Activated naive CD8-positive, alpha-beta T cell treated with anti-CD3 and anti-CD28 coated beads for 36 hours (primary cell): ENCODE measurements around the gene HUWE1. TPM values are rescaled to one million over a fixed set of nuclear protein-coding genes. Genes with fewer than 3 reads are reported as not detected.
A peak's percentile ranks its signal among the peaks of the same experiment; 100 is the strongest.
"Not testable (repeated sequence)": the region's sequence is repeated elsewhere in the genome, so short reads cannot be mapped to it uniquely, and the experiment has no call there.

Source experiments
- DNase-seq: peaks from one replicate; pipeline ENCODE4 v3.0.0; 2021
- H3K27ac Mint-ChIP-seq: one replicate; pipeline ENCODE4 v1.8.0; 2022; ENCODE audit warnings: mild to moderate bottlenecking, moderate library complexity, mixed read lengths
- H3K27me3 Mint-ChIP-seq: one replicate; pipeline ENCODE4 v1.8.0; 2022; ENCODE audit warnings: mild to moderate bottlenecking, mixed read lengths
- H3K36me3 Mint-ChIP-seq: one replicate; pipeline ENCODE4 v1.8.0; 2021; ENCODE audit warnings: mild to moderate bottlenecking, mixed read lengths
- H3K4me1 Mint-ChIP-seq: one replicate; pipeline ENCODE4 v1.8.0; 2021; ENCODE audit warnings: mixed read lengths
- H3K4me3 Mint-ChIP-seq: one replicate; pipeline ENCODE4 v1.8.0; 2022; ENCODE audit warnings: mild to moderate bottlenecking, moderate library complexity, mixed read lengths
- H3K9me3 Mint-ChIP-seq: one replicate; pipeline ENCODE4 v1.8.0; 2022; ENCODE audit warnings: mixed read lengths
- total RNA-seq, 2 experiments: library from RNA; stranded (reverse); gene quantifications; one replicate each; pipeline ENCODE4 v1.2.3, GENCODE V29; 2021

HUWE1 gene
- total RNA-seq = 100 to 1,000 TPM; 261 to 273 TPM

DNA sequence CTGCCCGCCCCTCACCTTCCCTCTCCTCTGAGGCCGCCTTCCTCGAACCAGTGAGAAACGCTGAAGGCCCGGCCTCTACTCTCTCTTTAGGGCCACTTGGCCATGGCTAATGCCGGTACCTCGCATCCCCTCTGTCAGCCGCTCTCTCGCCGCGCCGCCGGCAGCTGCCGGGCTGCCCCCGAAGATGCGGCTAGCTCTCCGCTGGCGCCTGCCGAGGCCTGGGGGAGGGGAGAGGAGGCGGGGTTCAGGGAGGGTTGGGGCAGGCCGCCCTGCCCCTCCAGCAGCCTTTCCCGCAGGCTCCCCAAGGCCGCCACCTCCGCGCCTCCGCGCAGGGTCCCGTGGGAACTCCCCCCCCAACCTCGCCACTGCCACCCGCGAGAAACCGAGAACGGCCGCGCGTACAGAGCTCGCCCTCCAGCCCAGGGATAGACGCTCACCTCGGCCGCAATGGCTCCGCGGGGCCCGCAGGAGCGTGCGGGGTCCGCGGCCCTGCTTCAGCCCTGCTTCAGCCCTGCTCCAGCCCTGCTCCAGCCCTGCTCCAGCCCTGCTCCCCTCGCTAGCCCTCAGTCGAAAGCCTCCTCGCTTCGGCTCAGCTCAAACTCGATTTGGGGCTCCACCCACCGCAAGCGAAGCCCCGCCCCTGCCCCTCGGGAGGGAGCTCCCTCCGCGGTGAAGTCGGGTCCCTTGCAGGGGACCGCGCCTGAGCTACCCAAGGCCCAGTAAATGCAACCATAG is at the start of gene HUWE1:
Gene HUWE1 (minus strand): TSS at position 569 of the 735 bp plus-strand sequence. CDS start 32,612 bp downstream, outside the sequence.
- peaks cover 1% of the 10 kb centered on the region for H3K9me3 Mint-ChIP-seq
- peak; percentile 85 for DNase-seq
- H3K4me3 Mint-ChIP-seq = peak within 1 kb of the TSS; percentile 95
- peak within 1 kb of the TSS; percentile 96 for H3K27ac Mint-ChIP-seq
- peaks cover 27% of the 10 kb centered on the region for H3K36me3 Mint-ChIP-seq
- H3K27me3 Mint-ChIP-seq = no peaks in the 10 kb centered on the region
- peaks cover 16% of the 10 kb centered on the region for H3K4me1 Mint-ChIP-seq

GRCh38 chrX:53732797-53733196 is 46.3 kb upstream of the HUWE1 start:
- Mint-ChIP-seq H3K36me3 (peaks cover 10% of the 10 kb centered on the region), H3K9me3 (peaks cover 1% of the 10 kb centered on the region), H3K27me3 (no peaks in the 10 kb centered on the region), H3K4me1 (peaks cover 22% of the 10 kb centered on the region), H3K27ac (peak overlapping the region; percentile 88), H3K4me3 (no peak overlapping the region)
- DNase-seq = no peak

GRCh38 chrX:53729751-53730150 is 43.2 kb upstream of the HUWE1 start:
- Mint-ChIP-seq H3K4me3 (no peak overlapping the region), H3K36me3 (no peaks in the 10 kb centered on the region), H3K27ac (no peak overlapping the region), H3K4me1 (peaks cover 34% of the 10 kb centered on the region), H3K9me3 (peaks cover 3% of the 10 kb centered on the region), H3K27me3 (no peaks in the 10 kb centered on the region)
- DNase-seq = no peak

GRCh38 chrX:53728506-53728905 is 42.0 kb upstream of the HUWE1 start:
- Mint-ChIP-seq H3K9me3 (peaks cover 5% of the 10 kb centered on the region), H3K27me3 (no peaks in the 10 kb centered on the region), H3K36me3 (peaks cover 3% of the 10 kb centered on the region), H3K4me1 (peaks cover 25% of the 10 kb centered on the region), H3K27ac (no peak overlapping the region), H3K4me3 (peak overlapping the region; percentile 37)
- no peak for DNase-seq

GRCh38 chrX:53724872-53725271 is 38.4 kb upstream of the HUWE1 start:
- Mint-ChIP-seq H3K4me3 (no peak overlapping the region), H3K27ac (no peak overlapping the region)

DNA sequence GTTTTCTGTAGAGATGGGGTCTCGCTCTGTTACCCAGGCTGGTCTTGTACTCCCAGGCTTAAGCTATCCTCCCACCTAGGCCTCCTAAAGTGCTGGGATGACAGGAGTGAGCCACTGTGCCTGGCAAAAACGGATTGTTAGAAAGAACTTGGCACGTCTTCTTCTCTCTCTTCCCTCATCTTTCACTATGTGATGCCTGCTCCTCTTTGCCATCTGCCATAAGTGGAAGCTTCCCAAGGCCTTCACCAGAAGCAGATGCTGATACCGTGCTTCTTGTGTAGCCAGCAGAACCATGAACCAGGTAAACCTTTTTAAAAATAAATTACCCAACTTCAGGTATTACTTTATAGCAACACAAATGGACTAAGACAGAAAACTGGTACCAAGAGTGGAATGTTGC is 36.9 kb upstream of the HUWE1 start:
- no peak overlapping the region for H3K27ac Mint-ChIP-seq
- no peak for DNase-seq
- peaks cover 19% of the 10 kb centered on the region for H3K4me1 Mint-ChIP-seq
- no peaks in the 10 kb centered on the region for H3K27me3 Mint-ChIP-seq
- H3K9me3 Mint-ChIP-seq = peaks cover 4% of the 10 kb centered on the region
- H3K36me3 Mint-ChIP-seq = peaks cover 3% of the 10 kb centered on the region
- no peak overlapping the region for H3K4me3 Mint-ChIP-seq

More at GRCh38 chrX:53724872-53725271, 38.4 kb upstream of the HUWE1 start:
- DNase-seq = no peak
- Mint-ChIP-seq H3K27me3 (no peaks in the 10 kb centered on the region), H3K4me1 (peaks cover 14% of the 10 kb centered on the region), H3K36me3 (peaks cover 3% of the 10 kb centered on the region), H3K9me3 (peaks cover 4% of the 10 kb centered on the region)

- H3K27me3 Mint-ChIP-seq, H3K27ac Mint-ChIP-seq, DNase-seq, H3K4me3 Mint-ChIP-seq, H3K9me3 Mint-ChIP-seq, H3K36me3 Mint-ChIP-seq: not testable (repeated sequence)
- H3K4me1 Mint-ChIP-seq = peaks cover 26% of the 10 kb centered on the region
Observed at GRCh38 chrX:53721610-53722009, 35.1 kb upstream of the HUWE1 start.

DNA sequence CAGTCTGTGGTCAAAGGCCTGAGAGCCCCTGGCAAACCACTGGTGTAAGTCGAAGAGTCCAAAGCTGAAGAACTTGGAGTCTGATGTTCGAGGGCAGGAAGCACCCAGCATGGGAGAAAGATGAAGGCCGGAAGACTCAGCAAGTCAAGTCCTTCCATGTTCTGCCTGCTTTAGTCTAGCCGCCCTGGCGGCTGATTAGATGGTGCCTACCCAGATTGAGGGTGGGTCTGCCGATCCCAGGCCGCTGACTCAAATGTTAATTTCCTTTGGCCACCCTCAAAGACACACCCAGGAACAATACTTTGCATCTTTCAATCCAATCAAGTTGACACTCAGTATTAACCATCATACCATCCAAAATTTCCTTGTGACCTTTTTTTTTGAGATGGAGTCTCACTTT is 33.1 kb upstream of the HUWE1 start:
- not testable (repeated sequence) for H3K36me3 Mint-ChIP-seq, H3K27me3 Mint-ChIP-seq, H3K9me3 Mint-ChIP-seq, DNase-seq, H3K4me3 Mint-ChIP-seq
- peaks cover 31% of the 10 kb centered on the region for H3K4me1 Mint-ChIP-seq
- peak overlapping the region; percentile 65 for H3K27ac Mint-ChIP-seq

GRCh38 chrX:53718073-53718472 is 31.6 kb upstream of the HUWE1 start:
- Mint-ChIP-seq H3K27me3 (no peaks in the 10 kb centered on the region), H3K9me3 (peaks cover 2% of the 10 kb centered on the region), H3K36me3 (peaks cover 9% of the 10 kb centered on the region), H3K4me3 (peak overlapping the region; percentile 48), H3K4me1 (peaks cover 40% of the 10 kb centered on the region), H3K27ac (peak overlapping the region; percentile 97)
- no peak for DNase-seq

- Mint-ChIP-seq H3K27me3 (no peaks in the 10 kb centered on the region), H3K9me3 (peaks cover 2% of the 10 kb centered on the region), H3K4me1 (peaks cover 40% of the 10 kb centered on the region), H3K27ac (peak overlapping the region; percentile 97), H3K36me3 (peaks cover 9% of the 10 kb centered on the region), H3K4me3 (peak overlapping the region; percentile 85)
- DNase-seq = peak; percentile 10
Observed at GRCh38 chrX:53717205-53717604, 30.7 kb upstream of the HUWE1 start.

- H3K36me3 Mint-ChIP-seq = peaks cover 11% of the 10 kb centered on the region
- DNase-seq = peak; percentile 44
- H3K4me3 Mint-ChIP-seq = peak overlapping the region; percentile 85
- no peaks in the 10 kb centered on the region for H3K27me3 Mint-ChIP-seq
- H3K27ac Mint-ChIP-seq = peak overlapping the region; percentile 97
- H3K9me3 Mint-ChIP-seq = peaks cover 2% of the 10 kb centered on the region
- H3K4me1 Mint-ChIP-seq = peaks cover 40% of the 10 kb centered on the region
Observed at GRCh38 chrX:53716328-53717088, 30.0 kb upstream of the HUWE1 start.

DNA sequence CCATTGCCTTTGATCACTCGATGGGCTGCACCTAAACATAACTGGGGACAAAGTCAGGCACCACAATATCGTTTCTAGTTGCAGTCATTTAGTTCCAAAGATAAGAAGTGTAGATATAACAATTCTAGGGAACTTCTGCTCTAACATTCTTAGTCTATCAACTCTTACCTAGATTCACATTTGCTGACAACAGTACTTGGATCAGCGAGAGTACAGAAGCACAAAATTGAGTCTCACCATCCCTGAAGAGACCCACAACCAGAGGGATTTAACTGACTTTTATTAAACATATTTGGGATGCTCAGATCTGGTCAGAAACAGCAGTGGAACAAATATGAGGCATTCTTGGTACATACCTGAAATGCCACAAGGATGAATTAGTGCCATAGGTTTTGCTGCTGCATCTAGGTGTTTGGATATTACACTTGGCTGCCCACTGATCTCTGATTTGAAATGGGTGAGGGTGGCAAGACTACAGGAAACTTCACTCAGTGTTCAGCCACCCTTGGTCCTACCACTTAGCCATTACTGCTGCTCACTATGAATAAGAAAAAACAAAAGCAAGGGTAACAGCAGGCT is 28.9 kb upstream of the HUWE1 start:
- Mint-ChIP-seq H3K9me3 (peaks cover 2% of the 10 kb centered on the region), H3K27ac (peak overlapping the region; percentile 97), H3K27me3 (no peaks in the 10 kb centered on the region), H3K36me3 (peaks cover 18% of the 10 kb centered on the region), H3K4me3 (peak overlapping the region; percentile 85), H3K4me1 (peaks cover 42% of the 10 kb centered on the region)
- DNase-seq = no peak

DNA sequence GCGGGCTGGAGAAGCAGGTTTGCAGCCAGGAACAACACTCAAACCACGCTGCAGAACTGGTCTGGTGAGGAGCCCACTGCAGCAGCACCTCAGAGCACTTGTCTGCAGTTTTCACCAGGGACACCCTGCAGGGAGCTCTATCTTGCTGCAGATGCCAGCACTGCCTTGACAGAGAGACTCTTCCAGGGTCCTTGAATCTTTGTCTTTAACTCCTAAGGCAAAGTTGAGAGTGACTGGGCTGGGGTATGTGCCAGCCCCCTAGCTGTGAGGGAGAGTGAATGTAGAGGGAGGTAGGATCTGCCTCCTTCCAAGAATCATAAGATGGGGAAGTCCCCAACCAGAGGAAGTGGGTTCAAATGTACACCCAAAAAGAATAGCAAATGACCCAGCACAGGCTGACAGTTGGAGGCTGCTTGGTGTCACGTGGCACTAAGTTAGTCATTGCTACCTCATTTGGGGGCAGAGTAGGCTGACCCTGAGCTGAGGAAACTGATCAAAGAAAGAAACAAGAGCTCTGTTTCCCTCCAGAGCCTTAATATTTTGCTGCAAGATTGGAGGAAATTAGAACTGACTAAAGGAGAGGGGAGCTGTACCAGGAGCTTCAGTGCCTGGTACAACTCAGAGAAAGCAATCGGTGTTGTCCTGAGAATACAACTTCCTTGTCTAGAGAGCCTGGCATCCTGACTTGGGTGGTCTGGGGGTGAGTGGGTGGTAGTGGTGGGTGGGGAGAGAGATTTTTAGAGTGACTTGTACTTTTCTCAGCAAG is 28.2 kb upstream of the HUWE1 start:
- H3K4me3 Mint-ChIP-seq = peak overlapping the region; percentile 85
- peak overlapping the region; percentile 97 for H3K27ac Mint-ChIP-seq
- H3K36me3 Mint-ChIP-seq = peaks cover 18% of the 10 kb centered on the region
- H3K27me3 Mint-ChIP-seq = no peaks in the 10 kb centered on the region
- peak; percentile 66 for DNase-seq
- peaks cover 2% of the 10 kb centered on the region for H3K9me3 Mint-ChIP-seq
- H3K4me1 Mint-ChIP-seq = peaks cover 41% of the 10 kb centered on the region

GRCh38 chrX:53713987-53714579 is 27.6 kb upstream of the HUWE1 start:
- H3K4me1 Mint-ChIP-seq = peaks cover 40% of the 10 kb centered on the region
- H3K27me3 Mint-ChIP-seq = no peaks in the 10 kb centered on the region
- H3K27ac Mint-ChIP-seq = peak overlapping the region; percentile 97
- DNase-seq = no peak
- peaks cover 2% of the 10 kb centered on the region for H3K9me3 Mint-ChIP-seq
- H3K4me3 Mint-ChIP-seq = peak overlapping the region; percentile 85
- peaks cover 18% of the 10 kb centered on the region for H3K36me3 Mint-ChIP-seq
